GM18951 (cell line): Measurements from ENCODE around the gene ADAMTSL1.

Experiments
- POLR2A ChIP-seq: IDR thresholded peaks from 4 replicates; pipeline ENCODE4 v1.6.1; 2011; ENCODE audit warnings: mild to moderate bottlenecking; ENCODE audit not compliant: insufficient read length, insufficient read depth; ENCODE audit errors: extremely low read depth
- in situ Hi-C: fragments of 300-500 bp; cut with MboI; formaldehyde crosslinking; loops from one replicate; pipeline ENCODE4 v1.12.0; 2022; ENCODE audit warnings: low sequenced_read_pairs, mixed read lengths, inconsistent platforms; ENCODE audit not compliant: unreplicated experiment

The ADAMTSL1 gene

DNA sequence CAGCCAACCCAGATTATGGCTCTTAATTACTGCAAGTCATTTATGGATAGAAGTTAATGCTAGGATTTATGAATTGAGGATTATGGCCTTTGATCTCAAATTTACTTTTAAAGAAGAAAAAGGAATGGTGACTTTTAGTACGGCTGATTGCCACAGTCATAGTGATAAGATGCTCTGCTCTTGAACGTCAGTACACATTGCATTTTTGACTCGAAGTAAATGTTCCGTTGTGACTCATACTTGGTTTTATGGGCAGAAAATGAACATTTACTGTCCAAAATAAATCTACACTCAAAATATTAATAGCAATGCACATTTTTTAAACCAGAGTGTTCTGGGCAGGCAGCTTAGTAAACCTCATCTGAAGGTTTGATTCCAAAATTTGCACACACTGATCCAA, 830 bp downstream of the ADAMTSL1 start:
- in situ Hi-C loops, result no loop called here
- no peak for TF ChIP-seq POLR2A

DNA sequence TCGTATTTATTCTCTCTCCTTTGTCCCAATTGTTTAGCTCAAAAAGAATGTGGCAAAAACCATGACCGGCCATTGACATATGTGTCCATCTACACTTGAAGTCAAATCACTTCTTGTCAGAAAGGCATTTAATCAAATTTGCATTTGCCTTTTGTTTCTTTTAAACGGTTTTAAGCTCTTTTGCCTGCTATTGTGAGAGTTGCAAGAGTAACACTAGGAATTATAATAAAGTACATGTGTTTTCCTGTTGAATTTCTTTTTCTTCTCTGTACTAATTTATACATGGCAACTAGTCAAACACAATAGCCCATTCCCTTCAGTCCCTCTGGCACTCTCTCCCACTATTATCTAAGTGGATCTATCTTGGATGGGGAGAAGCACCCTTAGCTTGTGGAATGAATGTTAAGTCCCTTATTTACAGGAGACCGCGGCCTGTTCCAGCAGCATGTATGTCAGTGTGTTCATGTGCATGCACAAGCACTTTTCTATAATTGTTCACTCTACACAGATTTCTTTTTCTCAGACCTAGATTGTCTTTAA, 3.2 kb downstream of the ADAMTSL1 start:
- in situ Hi-C loops, result no loop called here
- TF ChIP-seq POLR2A, result no peak

DNA sequence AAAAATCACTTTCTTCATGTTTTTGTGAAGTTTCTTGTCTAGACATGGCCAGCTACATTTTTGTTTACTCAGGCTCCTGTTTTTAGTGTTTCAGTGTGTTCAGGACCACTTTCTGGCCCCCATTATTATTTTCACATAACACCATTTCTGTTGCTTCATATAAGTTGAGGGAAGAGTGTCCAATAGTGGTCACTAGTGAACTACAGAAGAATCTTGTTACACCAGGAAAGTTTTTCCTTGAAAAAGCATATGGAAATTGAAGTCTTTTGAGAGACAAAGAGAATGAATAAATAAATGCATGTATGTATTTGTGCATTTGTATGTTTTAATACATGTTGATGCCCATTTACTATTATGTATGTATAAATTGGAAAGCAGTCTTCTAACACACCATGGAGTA, 3.8 kb downstream of the ADAMTSL1 start:
- TF ChIP-seq POLR2A, result no peak
- in situ Hi-C loops, result no loop called here

DNA sequence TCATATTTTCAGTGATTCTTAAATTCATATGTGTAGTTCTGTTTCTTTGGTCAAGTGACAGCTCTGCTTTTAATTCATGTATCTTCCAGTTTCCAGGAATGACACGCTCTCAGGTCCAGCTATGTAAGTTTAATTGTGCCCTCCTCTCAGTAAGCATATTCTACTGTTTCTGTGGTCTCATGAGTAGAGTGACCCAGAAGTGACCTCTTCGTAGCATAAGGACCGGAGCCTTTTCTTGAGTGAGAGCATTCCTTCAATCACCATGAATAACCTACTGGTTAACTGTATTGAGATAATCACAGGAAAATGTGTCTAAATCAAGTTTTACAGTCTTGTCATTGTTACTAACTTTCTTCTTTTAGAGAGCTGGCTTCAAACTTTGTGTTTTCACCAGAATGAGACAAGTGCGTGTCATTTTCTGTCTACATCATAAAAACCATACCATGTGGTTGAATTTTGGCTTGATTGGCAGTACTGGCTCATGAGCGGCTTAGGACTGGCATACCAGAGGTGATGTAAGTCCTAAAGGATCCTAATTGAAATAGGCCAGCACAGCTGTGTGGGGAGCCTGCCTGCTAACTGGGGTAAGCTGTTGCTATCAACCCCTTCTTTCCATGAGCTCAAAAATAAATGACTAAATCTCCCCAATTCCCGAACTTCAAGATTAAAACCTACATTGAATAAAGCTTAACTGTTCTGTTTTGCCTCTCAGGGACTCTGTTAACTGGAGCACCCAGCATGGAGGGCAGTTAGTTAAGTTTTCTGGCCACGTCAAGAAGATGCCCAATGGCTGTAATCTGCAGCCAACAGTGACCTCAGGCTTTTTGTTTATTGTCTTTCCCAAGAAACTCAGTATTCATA, 4.8 kb downstream of the ADAMTSL1 start:
- no peak for TF ChIP-seq POLR2A
- in situ Hi-C loops, result no loop called here

DNA sequence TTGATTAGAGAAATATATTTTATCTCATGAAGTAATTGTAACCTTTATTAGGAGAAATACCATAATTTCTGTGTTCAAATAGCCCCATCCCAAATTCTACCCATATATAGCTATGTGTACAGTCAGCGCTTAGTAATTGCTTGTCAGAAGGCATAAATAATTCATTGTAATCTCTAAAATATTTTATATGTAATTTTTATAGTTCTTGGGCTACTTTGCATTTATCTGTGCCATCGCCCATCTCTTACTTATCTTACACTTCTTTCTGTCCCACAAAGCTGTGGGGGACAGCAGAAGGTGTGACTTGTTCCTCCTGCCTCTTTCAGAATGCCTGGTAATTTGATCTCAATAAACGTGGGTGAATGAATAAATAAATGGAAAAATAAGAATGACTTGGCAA, 5.5 kb downstream of the ADAMTSL1 start:
- no peak for TF ChIP-seq POLR2A
- in situ Hi-C loops, result no loop called here

DNA sequence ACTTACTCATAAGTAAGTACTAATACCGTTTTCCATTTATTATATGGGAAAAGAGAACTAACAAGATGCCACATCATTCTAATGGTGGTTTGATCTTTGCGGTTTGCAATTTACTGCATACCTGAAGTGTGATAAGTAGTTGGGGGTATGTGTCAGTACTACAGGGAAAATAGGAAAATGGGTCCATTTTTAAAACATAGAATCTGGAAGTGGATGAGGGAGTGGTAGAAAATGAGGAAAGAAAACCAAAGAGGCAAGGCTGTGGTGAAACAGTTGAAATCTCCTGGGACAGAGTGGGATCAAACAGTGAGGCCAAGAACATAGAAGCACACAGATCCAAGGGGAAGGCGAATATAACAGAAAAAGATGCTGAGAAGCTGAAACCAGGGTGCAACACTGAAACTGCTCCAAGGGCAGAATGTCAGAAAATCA, 6.7 kb downstream of the ADAMTSL1 start:
- in situ Hi-C loops, result no loop called here

DNA sequence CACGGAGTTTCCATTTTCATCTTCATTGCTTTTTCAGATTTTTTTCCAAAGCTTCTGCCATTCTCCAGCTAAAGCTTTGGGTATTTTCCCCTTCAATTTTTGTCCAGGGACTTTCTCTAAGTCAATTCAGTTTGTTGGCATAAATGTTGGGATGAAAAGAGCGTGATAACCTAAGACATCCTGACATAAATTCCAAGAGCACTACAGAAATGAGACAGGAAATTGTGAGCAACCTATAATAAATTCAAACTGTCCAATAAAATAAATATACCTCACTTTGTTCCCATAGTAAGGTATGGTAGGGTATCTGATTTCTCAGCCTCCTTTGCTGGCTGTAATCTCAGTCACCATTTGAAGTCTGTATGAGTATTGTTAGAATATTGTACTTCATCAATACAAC, 8.4 kb downstream of the ADAMTSL1 start:
- no peak for TF ChIP-seq POLR2A
- in situ Hi-C loops, result no loop called here

More for the DNA sequence above, 6.7 kb downstream of the ADAMTSL1 start:
- TF ChIP-seq POLR2A, result no peak

DNA sequence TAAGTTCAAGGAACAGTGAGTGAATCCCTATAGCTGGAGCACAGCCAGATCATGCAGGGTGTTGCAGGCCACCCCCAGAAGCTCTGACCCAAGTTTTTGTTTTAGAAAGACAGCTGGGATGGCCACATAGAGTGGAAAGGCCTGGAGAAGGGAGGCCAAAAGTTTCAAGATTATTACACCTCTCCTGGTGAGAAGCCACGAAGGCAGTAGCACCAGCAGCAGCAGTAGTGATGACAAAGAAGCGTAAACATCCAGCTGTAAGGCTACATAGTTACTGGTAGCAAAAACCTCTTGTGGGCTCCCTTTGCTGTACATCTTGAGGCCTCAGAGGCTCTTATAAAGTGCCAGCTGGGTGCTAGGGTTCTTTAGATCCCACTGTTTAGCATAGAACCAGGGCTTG, 11.8 kb downstream of the ADAMTSL1 start:
- in situ Hi-C loops, result no loop called here
- TF ChIP-seq POLR2A, result no peak

DNA sequence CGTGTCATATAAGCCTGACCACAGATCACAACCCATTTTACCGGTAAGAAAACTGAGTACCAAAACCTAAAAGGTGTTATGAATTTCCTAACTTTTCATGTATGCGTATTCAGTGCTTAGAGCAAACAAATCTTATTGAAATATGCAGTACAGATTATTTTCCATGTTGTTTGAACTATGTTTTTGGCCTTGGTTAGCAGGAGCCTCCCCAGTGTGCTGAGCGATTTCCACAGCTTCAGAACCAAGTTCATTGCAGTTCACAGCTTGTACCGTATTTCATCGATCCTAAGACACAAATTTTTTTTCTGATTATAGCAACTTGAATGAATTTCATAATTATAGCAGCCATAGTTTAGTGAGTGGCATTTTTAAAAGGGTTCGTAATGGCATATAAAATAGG, 13.7 kb downstream of the ADAMTSL1 start:
- in situ Hi-C loops, result no loop called here

DNA sequence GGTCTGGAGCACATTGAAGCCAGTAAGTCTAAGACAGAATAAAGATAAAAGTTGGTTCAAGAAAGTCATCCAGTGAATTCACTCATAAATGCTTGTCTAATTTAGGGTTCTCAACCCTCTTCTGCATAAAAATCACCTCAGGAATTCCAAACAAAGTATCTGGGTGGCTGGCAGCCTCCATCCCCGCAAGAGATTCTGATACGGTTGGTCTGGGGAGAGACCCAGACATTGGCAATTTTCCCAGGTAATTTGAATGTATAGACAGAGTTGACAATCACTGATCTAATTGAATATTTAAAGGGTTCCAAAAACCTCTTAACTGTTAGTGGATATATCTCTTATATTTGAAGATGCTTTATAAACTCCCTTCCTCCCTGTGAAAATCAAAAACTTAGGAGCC, 14.9 kb downstream of the ADAMTSL1 start:
- in situ Hi-C loops, result no loop called here

More for the DNA sequence above, 13.7 kb downstream of the ADAMTSL1 start:
- TF ChIP-seq POLR2A, result no peak

DNA sequence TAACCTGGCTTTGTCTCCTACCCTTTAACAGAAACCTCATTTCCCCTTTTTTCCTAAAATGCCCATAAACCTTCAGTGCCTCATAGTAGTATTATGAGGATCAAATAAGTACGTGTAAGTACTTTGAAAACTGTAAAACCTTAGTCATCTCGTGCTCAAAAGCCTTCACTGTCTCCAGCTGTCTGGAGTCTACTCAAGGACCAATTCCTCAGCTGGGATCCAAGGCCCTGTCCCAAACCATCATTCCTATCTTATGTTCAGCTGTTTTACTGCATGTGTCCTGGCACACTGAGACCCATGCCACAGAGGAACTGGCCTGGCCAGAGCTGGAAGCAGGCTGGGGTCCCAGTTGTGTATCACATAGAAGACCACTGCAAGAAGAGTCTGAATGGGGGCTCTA, 15.9 kb downstream of the ADAMTSL1 start:
- no peak for TF ChIP-seq POLR2A
- in situ Hi-C loops, result no loop called here

More for the DNA sequence above, 14.9 kb downstream of the ADAMTSL1 start:
- no peak for TF ChIP-seq POLR2A

DNA sequence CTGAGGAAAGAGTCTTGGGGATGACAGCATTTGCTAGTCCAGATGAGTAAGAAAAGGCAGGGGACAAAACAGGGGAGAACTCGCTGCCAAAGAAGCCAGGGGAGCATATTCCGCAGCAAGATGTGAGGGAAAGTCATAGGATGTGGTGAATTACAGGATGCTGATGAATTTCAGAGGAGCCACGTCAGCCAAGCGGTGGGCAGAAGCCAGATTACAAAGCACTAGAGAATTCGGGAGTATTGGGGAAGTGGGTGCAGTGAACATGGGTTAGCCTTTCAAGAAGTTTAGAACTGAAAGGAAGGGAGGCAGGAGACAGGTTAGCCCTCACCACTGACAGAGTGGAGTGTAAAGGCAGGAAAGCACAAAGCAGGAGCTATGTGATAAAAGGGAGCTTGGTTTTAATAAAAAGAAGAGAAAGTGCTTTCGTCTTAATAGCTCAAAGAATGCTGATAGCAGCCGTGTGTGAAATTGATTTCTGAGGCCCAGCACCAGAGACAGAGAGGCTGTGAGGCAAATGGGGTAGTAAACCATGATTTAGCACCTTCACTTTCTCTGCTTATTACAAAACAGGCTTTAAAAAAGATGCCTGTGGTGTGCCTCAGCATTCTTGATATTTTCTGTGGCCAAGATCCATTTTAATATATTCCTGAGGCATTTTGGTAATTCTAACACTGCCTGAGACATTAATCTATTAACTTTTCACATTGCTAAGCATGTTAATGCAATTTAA, 16.9 kb downstream of the ADAMTSL1 start:
- in situ Hi-C loops, result no loop called here
- no peak for TF ChIP-seq POLR2A

DNA sequence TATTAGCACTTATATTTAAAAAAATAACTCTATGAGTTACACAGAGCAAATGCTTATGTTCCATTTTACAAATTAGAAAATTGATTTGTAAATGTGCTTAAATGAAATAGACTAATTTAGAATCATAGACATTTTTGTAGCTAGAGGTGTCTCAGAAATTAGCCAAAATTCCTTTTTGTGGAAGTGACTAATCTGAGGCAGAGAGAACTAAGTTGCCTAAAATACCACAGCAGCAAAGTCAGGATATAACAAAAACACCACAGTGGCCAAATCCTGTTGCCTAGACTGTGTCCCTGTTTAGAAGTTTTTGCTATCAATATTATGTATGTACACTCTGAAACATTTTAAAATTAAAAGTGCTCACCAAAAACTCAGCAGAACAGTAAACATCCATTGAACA, 18.7 kb downstream of the ADAMTSL1 start:
- in situ Hi-C loops, result no loop called here
- no peak for TF ChIP-seq POLR2A
